Measurements from ENCODE around the gene TMEM86B. TPM values are rescaled to one million over a fixed set of nuclear protein-coding genes. Genes with fewer than 3 reads are reported as not detected.

The TMEM86B gene
- total RNA-seq, 4 donors from 2014 or later: 1.7 to 3.8 (median 1.8) TPM; not detected in 1

DNA sequence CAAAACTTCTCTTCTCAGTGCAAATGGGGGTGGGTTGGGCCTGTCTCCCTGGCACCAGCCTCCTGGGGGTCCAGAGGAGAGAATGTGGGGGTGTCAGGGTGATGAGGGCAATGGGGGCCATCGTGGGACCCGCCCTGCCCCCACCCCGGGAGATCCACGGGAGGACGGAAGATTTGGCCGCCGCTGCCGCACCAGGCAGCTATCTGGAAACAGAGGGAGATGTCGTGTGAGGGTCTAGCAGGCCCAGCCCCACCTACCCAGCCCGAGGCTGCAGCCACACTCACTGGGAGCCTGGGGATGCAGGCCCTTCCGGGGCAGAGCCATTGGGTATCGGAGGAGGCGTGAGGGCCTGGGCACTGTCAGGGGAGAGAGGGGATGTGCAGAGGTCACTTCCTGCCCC, 1.8 kb upstream of the TMEM86B start:
- Histone ChIP-seq H3K4me3 (no peak overlapping the region), H3K27me3 (no peaks in the 10 kb centered on the region), H3K9me3 (no peaks in the 10 kb centered on the region), H3K36me3 (peaks cover 0 to 92% of the 10 kb centered on the region in 2 donors), H3K27ac (no peak overlapping the region), H3K4me1 (peaks cover 0 to 10% (median 0%) of the 10 kb centered on the region in 3 donors)
- 100% methylated on average over 1 of the region's 13 CpGs; no CpG with 5 or more reads in 1 of the 2 donors for WGBS, 2 donors (ENCODE audit: low coverage in 1 of 2)
- TF ChIP-seq, protein P1, sequence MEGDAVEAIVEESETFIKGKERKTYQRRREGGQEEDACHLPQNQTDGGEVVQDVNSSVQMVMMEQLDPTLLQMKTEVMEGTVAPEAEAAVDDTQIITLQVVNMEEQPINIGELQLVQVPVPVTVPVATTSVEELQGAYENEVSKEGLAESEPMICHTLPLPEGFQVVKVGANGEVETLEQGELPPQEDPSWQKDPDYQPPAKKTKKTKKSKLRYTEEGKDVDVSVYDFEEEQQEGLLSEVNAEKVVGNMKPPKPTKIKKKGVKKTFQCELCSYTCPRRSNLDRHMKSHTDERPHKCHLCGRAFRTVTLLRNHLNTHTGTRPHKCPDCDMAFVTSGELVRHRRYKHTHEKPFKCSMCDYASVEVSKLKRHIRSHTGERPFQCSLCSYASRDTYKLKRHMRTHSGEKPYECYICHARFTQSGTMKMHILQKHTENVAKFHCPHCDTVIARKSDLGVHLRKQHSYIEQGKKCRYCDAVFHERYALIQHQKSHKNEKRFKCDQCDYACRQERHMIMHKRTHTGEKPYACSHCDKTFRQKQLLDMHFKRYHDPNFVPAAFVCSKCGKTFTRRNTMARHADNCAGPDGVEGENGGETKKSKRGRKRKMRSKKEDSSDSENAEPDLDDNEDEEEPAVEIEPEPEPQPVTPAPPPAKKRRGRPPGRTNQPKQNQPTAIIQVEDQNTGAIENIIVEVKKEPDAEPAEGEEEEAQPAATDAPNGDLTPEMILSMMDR (IDR thresholded peaks at IDR 0.05): no peak
- TF ChIP-seq POLR2A (IDR thresholded peaks at IDR 0.05) (no peak), POLR2AphosphoS5 (IDR thresholded peaks at IDR 0.05) (no peak), EP300 (IDR thresholded peaks at IDR 0.05) (no peak)
- ATAC-seq: no peak

DNA sequence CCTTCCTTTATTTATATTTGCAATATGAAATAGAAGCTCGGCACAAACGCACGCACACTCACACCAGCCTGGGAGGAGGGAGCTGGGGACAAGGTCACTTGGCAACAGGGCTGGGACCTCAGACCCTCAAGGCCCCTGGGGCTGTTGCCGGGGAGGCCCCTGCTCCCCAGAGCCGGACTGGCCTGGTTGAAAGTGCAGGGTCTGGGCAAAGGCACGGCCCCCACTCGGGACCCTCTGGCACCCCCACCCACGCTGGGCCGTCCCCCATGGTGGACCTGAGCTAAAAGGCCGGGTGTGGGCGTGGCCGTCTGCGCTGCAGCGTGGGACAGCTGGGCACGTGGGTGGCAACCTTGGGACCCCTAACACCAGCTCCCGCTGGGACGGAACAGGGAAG, 1.2 kb upstream of the TMEM86B start:
- peaks cover 0 to 87% of the 10 kb centered on the region in 2 donors for H3K36me3 ChIP-seq
- H3K27me3 ChIP-seq: no peaks in the 10 kb centered on the region
- peaks cover 0 to 10% (median 0%) of the 10 kb centered on the region in 3 donors for H3K4me1 ChIP-seq
- TF ChIP-seq EP300 (IDR thresholded peaks at IDR 0.05) (no peak), POLR2A (IDR thresholded peaks at IDR 0.05) (no peak), POLR2AphosphoS5 (IDR thresholded peaks at IDR 0.05) (no peak)
- TF ChIP-seq, protein P1 (IDR thresholded peaks at IDR 0.05): no peak
- no peak overlapping the region for H3K4me3 ChIP-seq
- H3K9me3 ChIP-seq: no peaks in the 10 kb centered on the region
- WGBS, 2 donors (ENCODE audit: low coverage in 1 of 2): 100% methylated on average over 1 of the region's 17 CpGs; no CpG with 5 or more reads in 1 of the 2 donors
- no peak for ATAC-seq
- no peak overlapping the region for H3K27ac ChIP-seq

DNA sequence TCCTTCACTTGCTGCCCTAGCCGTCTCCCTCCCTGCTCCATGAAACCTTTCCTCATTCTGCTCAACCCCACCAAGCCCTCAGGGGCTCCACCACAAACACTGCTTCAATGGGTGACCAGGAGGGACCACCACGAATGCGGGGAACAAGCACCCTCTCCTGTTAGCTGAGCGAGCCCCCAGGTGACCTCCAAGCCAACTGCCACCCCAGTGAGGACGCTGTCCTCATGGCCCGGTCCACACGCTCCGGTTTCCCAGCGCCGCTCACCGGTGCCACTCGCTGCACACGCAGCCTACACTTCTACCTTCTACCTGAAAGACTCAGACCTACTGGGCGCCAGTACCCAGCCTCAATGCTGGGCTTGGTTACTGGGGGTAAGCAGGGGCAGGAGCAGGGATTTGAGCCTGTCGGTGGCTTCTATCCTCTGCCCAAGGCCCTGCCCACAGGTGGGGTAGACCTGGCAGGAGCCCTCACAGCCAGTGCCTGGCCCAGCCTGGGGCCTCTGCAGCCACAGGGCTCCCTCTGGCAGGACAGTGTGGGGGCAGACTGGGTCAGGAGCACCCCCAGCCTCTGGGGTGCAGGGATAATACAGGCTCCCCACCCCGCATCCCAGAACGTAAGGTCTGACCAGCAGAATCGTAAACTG, 704 bp upstream of the TMEM86B start:
- 95 to 100% methylated on average over 2 to 12 of the region's 18 CpGs for WGBS, 2 donors (ENCODE audit: low coverage in 1 of 2)
- ATAC-seq: no peak
- no peaks in the 10 kb centered on the region for H3K9me3 ChIP-seq
- peaks cover 0 to 10% (median 0%) of the 10 kb centered on the region in 3 donors for H3K4me1 ChIP-seq
- peaks cover 0 to 82% of the 10 kb centered on the region in 2 donors for H3K36me3 ChIP-seq
- no peak for TF ChIP-seq POLR2AphosphoS5 (IDR thresholded peaks at IDR 0.05)
- TF ChIP-seq, protein P1 (IDR thresholded peaks at IDR 0.05): no peak
- no peak for TF ChIP-seq POLR2A (IDR thresholded peaks at IDR 0.05)
- no peak for TF ChIP-seq EP300 (IDR thresholded peaks at IDR 0.05)
- no peaks in the 10 kb centered on the region for H3K27me3 ChIP-seq
- H3K4me3 ChIP-seq: no peak overlapping the region
- H3K27ac ChIP-seq: no peak overlapping the region

DNA sequence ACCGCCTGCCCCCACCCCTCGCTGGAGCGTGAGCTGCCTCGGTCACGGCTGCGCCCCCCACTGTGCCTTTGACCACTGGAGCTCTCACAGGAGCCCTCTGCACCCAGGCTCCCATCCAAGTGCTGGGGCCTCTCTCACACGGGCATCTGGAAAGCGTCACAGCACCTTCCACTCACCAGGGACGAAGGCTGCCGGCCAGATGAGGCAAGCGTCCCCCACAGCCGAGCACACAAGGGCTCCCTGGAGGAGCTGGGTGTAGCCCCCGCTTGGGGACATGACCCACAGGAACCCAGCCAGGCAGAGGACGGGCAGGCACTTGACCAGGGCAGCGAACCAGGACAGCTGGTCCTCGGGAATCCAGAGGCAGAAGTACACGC, 560 bp downstream of the TMEM86B start:
- TF ChIP-seq POLR2A (IDR thresholded peaks at IDR 0.05): no peak
- peak; percentile 37 for TF ChIP-seq POLR2AphosphoS5 (IDR thresholded peaks at IDR 0.05)
- Histone ChIP-seq H3K4me3 (no peak overlapping the region), H3K36me3 (peaks cover 0 to 69% of the 10 kb centered on the region in 2 donors), H3K4me1 (peaks cover 0 to 10% (median 0%) of the 10 kb centered on the region in 3 donors), H3K27me3 (no peaks in the 10 kb centered on the region), H3K27ac (no peak overlapping the region), H3K9me3 (no peaks in the 10 kb centered on the region)
- ATAC-seq: no peak
- WGBS, 2 donors (ENCODE audit: low coverage in 1 of 2): 53% methylated on average over 3 of the region's 17 CpGs; no CpG with 5 or more reads in 1 of the 2 donors

DNA sequence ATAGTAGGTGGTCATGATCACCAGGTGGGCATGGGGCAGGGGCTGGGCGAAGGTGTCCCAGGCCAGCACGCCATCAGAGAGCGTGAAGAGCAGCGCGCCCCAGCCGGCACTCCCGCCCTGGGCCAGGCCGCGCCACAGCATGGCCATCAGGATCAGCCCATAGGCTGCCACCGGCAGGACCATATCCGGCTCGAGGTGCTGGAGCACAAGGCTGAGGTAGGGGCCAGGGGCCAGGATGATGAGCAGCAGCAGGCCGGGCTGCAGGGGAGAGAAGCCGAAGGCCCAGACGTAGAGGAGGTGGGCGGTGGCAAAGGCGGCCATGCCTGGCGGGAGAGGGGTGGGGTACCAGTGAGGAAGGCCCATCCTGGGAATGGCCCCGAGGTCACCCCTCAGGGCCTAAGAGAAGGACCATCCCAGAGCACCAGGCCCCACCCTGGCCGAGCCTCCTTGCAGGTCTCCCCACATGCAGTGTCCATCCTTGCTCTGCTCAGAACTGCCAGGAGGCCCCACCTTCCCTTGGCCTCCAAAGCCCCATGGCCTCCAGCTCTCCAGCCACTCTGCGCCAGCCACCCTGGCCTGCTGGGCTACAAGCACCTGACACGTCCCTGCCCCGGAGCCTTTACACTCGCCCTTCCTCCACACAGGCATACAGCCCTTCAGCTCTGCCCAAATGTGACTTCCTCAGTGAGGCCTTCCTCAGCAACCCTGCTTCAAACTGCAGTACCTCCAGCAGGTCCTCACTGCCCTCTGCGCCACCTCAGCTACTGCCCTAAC, 1.1 kb downstream of the TMEM86B start:
- H3K27me3 ChIP-seq: no peaks in the 10 kb centered on the region
- ATAC-seq: no peak
- H3K9me3 ChIP-seq: no peaks in the 10 kb centered on the region
- H3K36me3 ChIP-seq: peaks cover 0 to 63% of the 10 kb centered on the region in 2 donors
- H3K4me1 ChIP-seq: peaks cover 0 to 10% (median 0%) of the 10 kb centered on the region in 3 donors
- no peak for TF ChIP-seq EP300 (IDR thresholded peaks at IDR 0.05)
- TF ChIP-seq, protein P1 (IDR thresholded peaks at IDR 0.05): no peak
- no peak for TF ChIP-seq POLR2AphosphoS5 (IDR thresholded peaks at IDR 0.05)
- TF ChIP-seq POLR2A (IDR thresholded peaks at IDR 0.05): no peak
- WGBS, 2 donors (ENCODE audit: low coverage in 1 of 2): 78% methylated on average over 3 of the region's 25 CpGs; no CpG with 5 or more reads in 1 of the 2 donors
- no peak overlapping the region for H3K4me3 ChIP-seq
- no peak overlapping the region for H3K27ac ChIP-seq
